ENCODE results near the gene PDIK1L.
A peak's percentile ranks its signal among the peaks of the same experiment; 100 is the strongest.

PDIK1L gene

DNA sequence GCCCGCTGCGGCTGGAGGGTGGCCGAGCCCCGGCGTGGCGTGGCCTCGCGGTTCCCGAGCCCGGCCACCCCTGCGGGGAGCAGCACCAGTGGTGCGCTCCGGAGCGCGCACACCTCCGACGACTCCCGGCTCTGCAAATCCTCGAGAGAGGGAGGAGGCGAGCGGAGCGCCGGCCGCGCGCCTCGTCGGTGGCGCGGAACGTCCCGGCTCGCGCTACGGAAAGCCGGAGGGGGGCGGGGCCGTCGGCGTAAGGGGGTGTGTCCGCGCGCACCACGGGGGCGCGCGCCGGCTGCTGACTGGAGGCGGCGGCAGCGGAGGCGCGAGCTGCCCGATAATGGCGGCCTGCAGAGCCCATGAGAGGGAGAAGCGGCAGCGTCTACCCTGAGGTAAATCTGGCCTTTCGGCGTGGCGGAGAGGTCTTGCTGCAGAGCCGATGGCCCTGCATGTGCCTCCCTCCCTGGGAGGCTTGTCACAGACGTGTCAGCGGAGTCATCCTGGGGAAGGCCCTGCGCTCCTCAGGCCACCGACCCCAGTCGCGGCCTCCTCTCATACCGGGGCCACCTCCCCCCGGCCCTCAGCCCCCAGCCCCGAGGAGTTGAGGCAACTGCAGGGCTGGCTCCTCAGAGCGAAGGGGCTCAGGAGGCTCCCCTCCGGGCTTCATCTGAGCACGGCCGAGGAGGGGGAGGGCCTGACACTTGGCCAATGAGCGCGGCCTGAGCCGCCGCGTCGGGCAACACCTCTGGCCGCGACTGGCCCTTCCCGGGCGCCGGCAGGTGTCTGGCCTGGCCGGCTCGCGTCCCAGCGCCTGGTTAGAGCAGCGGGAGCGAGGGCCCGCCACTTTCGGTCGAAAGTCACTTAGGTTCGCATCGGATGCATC lies at the start of gene PDIK1L:
PDIK1L (plus strand) TSS at position 295 of the 877 bp plus-strand sequence. CDS start 2,485 bp downstream, outside the sequence.
- peak; percentile 68 for DNase-seq

DNA sequence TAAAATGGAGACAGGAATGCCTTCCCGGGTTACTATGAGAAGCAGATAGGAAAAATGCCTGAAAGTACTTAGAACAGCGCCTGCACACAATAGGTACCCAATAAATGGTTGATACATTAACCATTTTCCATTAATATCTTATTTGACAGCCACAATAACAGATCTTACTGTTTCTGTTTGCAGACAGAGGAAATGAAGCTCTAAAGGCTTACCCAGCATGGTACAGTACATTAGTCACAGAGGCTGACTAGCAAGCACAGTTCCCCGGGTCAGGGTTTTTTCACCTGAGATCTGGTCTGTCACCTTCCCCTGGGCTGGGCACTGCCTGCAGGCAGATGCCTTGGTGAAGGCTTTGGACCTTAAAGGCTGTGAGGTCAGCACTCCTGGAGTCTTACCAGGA lies 47.1 kb upstream of the PDIK1L start:
- DNase-seq = no peak

GRCh38 chr1:26066160-26066559 lies 45.5 kb upstream of the PDIK1L start:
- no peak for DNase-seq

- DNase-seq = no peak
These were observed 44.8 kb upstream of the PDIK1L start for GRCh38 chr1:26066857-26067256.

- no peak for DNase-seq
These were observed 44.2 kb upstream of the PDIK1L start, which contains the start of gene TRIM63 for GRCh38 chr1:26067432-26067911. TSS of gene TRIM63 (minus strand) at chr1:26067630. CDS start at chr1:26067494, 136 bp downstream.

DNA sequence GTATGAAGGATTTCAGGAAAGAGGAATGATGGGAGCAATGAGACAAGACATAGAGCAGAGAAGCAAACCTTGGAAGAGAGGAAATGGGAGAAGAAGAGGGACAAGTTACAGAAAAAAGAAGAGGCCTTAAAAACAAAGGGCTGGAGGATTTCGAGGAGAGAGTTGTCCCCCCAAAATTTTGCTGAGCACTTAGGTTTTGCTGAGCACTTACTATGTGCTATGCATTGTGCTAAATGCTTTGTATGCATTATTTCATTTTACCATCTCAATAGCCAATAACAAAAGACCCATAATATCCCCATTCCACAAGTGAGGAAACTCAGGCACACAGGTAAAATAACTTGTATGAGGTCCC lies 41.7 kb upstream of the PDIK1L start:
- no peak for DNase-seq

DNA sequence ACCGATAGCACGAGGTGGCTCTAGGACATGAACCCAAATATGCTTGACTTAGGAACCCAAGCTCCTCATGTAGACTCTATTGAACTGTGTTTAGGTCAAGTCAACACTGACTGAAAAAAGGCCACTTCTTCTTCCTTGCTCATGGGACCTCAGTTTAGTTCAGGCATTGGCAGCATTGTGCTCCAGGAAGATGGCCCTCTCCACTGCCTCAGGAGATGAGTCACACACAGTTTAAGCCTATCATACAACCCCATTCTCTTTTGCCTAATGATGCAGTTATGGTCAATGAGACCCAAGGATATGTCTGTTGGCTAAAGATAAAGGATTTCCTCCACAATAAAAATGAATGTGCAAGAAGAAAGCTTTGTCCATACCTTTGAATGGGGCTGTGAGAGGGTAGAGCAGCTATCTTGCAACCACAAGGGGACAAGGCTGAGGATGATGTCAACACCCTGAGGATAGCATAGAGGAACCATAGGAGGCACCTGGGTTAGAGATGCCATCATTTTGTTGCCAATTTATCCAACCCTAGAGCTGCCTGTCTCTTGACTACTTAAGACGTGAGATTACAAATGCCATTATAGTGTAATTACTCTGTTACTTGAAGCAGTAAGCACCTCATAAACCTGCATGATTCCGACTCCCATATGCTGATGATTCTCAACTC lies 41.2 kb upstream of the PDIK1L start:
- DNase-seq = no peak

GRCh38 chr1:26070963-26071342 lies 40.7 kb upstream of the PDIK1L start:
- DNase-seq = no peak

DNA sequence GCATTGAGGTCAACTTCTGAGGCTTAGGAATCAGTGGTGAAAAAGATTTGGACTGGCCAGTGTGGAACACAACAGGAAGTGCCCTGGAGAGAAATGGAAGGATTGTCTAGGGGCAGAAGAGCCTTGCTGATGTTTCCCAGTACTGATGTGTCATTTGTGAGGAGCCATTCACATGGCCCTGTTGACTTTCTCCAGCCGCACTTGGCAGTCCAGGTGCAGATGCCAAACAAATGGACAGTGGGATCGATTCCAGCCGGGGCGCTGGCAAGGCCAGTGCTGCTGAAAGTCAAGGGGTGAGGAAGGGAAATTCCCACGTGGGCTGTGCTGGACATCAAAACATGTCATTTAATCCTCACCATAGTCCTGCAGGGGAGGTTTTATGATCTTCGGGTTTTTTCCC lies 39.3 kb upstream of the PDIK1L start:
- DNase-seq = no peak

- no peak for DNase-seq
These were observed 36.0 kb upstream of the PDIK1L start for GRCh38 chr1:26075421-26076144.

- no peak for DNase-seq
These were observed 34.1 kb upstream of the PDIK1L start for GRCh38 chr1:26077524-26077923.

DNA sequence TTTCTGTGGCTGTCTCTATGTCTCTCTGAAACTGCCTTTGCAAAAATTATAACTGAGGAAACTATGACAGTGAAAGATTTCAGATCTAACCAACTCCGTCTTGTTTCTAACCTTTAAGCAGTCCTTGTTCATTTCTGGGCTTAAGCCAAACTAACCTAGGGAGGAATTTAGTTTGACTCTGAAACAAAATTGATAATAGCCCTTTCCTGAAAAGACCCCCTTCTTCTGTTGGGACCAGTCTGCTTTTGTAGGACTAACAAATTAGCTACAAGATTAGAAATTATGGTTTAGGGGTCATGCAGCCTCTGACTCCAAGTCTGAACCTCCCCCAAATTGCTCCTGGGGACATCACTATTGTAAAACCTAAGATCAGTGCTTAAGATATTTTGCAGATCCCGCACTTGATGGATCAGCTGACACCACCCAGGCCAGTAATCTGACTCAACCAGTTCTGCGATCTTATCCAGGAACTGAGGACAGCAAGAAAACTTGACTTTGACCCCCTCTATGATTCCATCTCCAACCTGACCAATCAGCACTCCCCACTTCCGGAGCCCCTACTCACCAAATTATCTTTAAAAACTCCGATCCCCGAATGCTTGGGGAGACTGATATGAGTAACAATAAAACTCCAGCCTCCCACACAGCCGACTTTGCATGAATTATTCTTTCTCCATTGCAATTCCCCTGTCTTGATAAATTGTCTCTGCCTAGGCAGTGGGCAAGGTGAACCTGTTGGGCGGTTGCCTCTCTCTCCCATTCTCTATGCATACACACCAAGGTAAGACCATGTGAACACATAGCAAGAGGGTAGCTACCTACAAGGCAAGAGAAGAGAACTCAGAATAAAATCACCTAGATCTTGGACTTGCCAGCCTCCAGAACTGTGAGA lies 33.1 kb upstream of the PDIK1L start:
- no peak for DNase-seq

GRCh38 chr1:26079178-26079563 lies 32.5 kb upstream of the PDIK1L start:
- DNase-seq = no peak

DNA sequence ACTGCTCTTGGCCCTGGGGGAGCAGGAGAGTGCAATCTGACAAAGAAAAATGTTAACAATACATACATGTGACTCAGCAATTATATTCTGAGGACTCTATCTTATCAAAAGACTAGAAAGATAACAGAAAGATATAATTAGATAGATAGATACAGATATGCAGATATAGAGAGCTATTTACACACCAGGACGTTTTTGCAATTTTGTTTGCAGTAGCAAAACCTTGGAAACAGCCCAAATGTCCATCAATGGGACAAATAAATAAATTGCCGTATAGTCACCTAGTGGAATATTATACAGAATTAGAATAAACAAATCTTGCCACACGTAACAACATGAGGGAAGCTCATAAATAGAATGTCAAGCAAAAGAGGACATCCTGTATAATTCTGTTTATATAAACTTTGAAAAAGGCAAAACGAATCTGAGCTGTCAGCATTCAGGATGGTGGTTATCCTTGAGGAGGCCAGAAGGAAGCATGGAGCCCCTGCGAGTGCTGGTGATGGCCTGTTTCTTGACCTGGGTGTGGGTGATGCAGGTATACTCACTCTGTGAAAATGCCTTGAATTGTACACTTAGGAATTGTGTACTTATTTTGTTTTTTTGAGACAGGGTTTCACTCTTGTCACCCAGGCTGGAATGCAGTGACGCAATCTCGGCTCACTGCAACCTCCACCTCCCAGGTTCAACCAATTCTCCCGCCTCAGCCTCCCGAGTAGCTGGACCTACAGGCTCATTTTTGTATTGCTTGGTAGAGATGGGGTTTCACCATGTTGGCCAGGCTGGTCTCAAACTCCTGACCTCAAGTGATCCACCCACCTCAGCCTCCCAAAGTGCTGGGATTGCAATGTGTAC lies 31.4 kb upstream of the PDIK1L start:
- DNase-seq = no peak

DNA sequence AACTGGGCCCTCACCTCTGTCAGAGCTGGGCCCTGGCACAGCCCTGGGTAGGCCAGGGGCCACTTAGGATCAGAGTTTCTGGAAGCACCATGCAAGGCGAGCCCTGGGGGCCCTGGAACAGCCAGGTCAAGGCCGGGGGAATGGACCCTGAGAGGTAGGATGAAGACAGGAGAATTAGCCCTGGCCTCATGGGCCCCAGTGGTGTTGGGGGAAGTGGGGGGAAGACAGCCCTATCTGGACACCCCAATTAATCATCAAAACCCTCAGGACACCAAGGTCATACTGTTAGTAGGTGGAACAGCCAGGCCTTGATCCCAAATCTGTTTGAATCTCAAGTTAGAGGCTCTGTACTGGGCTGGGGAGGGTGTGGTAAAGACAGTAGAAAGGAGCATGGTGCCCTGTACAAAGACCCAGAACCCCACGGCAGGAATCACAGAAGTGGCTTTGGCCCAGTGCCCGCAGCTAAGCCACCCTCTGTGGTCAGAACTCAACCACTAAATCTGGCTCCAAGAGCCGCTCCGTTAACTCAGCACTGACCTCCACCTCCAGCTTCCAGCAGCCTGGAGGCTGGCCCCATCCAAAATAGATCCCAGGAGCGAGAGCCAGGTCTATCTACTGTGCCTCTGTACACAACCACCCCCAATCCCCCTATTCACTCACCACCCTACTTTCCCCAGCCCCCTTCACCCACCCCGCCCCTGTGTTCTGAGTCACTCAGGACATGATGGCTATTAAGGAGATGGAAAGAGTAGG lies 30.2 kb upstream of the PDIK1L start:
- no peak for DNase-seq

DNA sequence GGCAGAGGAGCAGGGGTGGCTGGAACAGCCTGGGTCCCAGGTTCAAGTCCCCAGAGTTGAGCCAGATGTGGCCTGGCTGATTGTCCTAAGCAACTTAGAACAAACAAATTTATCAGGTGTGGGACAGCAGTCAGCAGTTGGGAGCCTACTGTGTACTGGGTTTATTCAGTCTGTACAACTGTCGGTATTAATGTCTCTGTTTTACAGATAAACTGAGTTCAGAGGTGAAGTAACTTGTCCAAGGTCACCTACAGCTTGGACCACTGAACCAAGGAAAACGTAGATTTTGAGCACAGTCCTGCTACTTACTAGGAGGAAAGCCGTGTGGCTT lies 29.6 kb upstream of the PDIK1L start:
- DNase-seq = no peak

- no peak for DNase-seq
These were observed 28.4 kb upstream of the PDIK1L start for GRCh38 chr1:26083208-26083607.

GRCh38 chr1:26084091-26084561 lies 27.5 kb upstream of the PDIK1L start:
- DNase-seq = no peak

- DNase-seq = no peak
These were observed 26.8 kb upstream of the PDIK1L start for GRCh38 chr1:26084844-26085243.

GRCh38 chr1:26089125-26089524 lies 22.5 kb upstream of the PDIK1L start:
- no peak for DNase-seq

GRCh38 chr1:26090893-26091292 lies 20.7 kb upstream of the PDIK1L start:
- DNase-seq = no peak
